Skeletal muscle tissue (tissue), 4 donors: ENCODE data around the gene RPS17. TPM values are rescaled to one million over a fixed set of nuclear protein-coding genes. Genes with fewer than 3 reads are reported as not detected.
"Not testable (repeated sequence)": the region's sequence is repeated elsewhere in the genome, so short reads cannot be mapped to it uniquely, and the experiment has no call there.

Experiments used
- H3K27ac ChIP-seq: one replicate; pipeline ENCODE4 v1.7.0; 2013; ENCODE audit warnings: mild to moderate bottlenecking, low read depth, low read length, inconsistent platforms
- H3K27me3 ChIP-seq, 3 donors: one replicate each; pipeline ENCODE4 v1.7.0; 2013; ENCODE audit warnings: low read length in 3 of 3; ENCODE audit not compliant: control insufficient read depth in 3 of 3, insufficient read depth in 3 of 3
- H3K36me3 ChIP-seq, 3 donors: one replicate each; pipeline ENCODE4 v1.7.0; 2013; ENCODE audit warnings: low read length in 3 of 3; ENCODE audit not compliant: control insufficient read depth in 3 of 3, insufficient read depth in 3 of 3
- H3K4me1 ChIP-seq, 3 donors: one replicate each; pipeline ENCODE4 v1.7.0; 2013; ENCODE audit warnings: low read length in 3 of 3, mild to moderate bottlenecking in 3 of 3; ENCODE audit not compliant: control insufficient read depth in 3 of 3, insufficient read depth in 3 of 3
- H3K4me3 ChIP-seq, 3 donors: one replicate each; pipeline ENCODE4 v1.7.0; 2013; ENCODE audit warnings: low read length in 3 of 3
- H3K9ac ChIP-seq, 3 donors: one replicate each; pipeline ENCODE4 v1.7.0; 2013; ENCODE audit warnings: low read length in 3 of 3, mild to moderate bottlenecking in 3 of 3, moderate library complexity in 2 of 3, low read depth in 1 of 3
- H3K9me3 ChIP-seq, 3 donors: one replicate each; pipeline ENCODE4 v1.7.0; 2013; ENCODE audit warnings: low read length in 3 of 3; ENCODE audit not compliant: control insufficient read depth in 3 of 3
- total RNA-seq: library from RNA; depleted of rRNA; stranded (reverse); fragments of >200 nt; gene quantifications from one replicate; pipeline ENCODE4 v1.2.3, GENCODE V29; 2014
- donor health status: Osteomylitis.

RPS17 gene
- total RNA-seq, 1 donor from 2014 or later, result 2,242 TPM

DNA sequence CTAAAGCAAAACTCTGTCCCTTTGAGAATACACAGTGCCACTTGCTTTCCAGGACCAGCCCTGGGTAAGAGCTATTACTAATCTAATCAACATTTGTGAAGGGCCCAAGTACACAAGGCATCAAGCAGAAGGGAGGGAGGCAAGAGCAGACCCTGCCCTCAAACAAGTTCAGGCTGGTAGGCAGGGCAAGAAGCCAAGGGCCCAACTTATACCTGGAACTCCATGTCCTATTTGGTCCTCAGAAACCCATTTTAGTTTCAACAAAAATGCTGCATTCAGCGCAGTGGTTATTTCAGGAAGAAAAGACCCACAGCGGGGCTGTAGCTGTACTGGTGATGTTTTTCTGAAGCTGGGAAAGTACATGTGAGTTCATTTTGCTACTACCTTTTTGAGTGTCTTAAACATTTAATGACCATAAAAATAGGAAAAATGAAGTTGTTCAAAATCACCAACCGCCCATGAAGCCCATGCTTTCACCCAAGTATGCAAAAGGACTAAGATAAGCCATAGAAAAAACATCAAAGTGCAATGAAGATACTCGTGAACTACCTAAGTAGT, 2.8 kb downstream of the RPS17 start:
- Histone ChIP-seq H3K27ac (no peak overlapping the region), H3K4me1 (peaks cover 7 to 28% (median 13%) of the 10 kb centered on the region in 3 donors), H3K9ac (no peak overlapping the region), H3K9me3 (no peaks in the 10 kb centered on the region), H3K27me3 (no peaks in the 10 kb centered on the region), H3K4me3 (no peak overlapping the region), H3K36me3 (peaks cover 33 to 40% (median 39%) of the 10 kb centered on the region in 3 donors)

- no peak overlapping the region for H3K9ac ChIP-seq
- H3K4me3 ChIP-seq, result no peak overlapping the region
- peaks cover 7 to 28% (median 13%) of the 10 kb centered on the region in 3 donors for H3K4me1 ChIP-seq
- no peaks in the 10 kb centered on the region for H3K27me3 ChIP-seq
- H3K36me3 ChIP-seq, result peaks cover 33 to 40% (median 39%) of the 10 kb centered on the region in 3 donors
- H3K27ac ChIP-seq, result no peak overlapping the region
- no peaks in the 10 kb centered on the region for H3K9me3 ChIP-seq
These were observed 3.6 kb downstream of the RPS17 start for GRCh38 chr15:82536409-82537350.

- Histone ChIP-seq H3K27me3 (no peaks in the 10 kb centered on the region), H3K4me1 (peaks cover 4 to 27% (median 10%) of the 10 kb centered on the region in 3 donors), H3K9ac (no peak overlapping the region), H3K4me3 (no peak overlapping the region), H3K9me3 (no peaks in the 10 kb centered on the region), H3K36me3 (peaks cover 33 to 40% (median 39%) of the 10 kb centered on the region in 3 donors), H3K27ac (no peak overlapping the region)
These were observed 4.5 kb downstream of the RPS17 start for GRCh38 chr15:82535566-82536408.

- H3K9ac ChIP-seq, H3K9me3 ChIP-seq, H3K4me3 ChIP-seq, H3K27me3 ChIP-seq, H3K27ac ChIP-seq: not testable (repeated sequence)
- Histone ChIP-seq H3K36me3 (peaks cover 33 to 40% (median 39%) of the 10 kb centered on the region in 3 donors), H3K4me1 (peaks cover 6 to 29% (median 12%) of the 10 kb centered on the region in 3 donors)
These were observed 5.1 kb downstream of the RPS17 start for GRCh38 chr15:82535151-82535550.

DNA sequence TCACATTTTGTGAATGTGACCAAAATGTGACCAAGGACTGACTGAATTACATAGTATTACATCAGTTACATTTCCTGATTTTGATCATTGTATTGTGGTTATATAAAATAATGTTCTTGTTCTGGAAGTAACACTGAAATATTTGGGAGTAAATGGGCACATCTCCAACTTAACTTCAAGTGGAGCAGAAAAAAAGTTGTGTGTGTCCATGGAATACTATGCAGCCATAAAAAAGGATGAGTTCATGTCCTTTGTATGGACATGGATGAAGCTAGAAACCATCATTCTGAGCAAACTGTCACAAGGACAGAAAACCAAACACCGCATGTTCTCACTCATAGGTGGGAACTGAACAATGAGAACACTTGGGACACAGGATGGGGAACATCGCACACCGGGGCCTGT, 5.8 kb downstream of the RPS17 start:
- not testable (repeated sequence) for H3K9ac ChIP-seq, H3K4me3 ChIP-seq, H3K27ac ChIP-seq, H3K9me3 ChIP-seq, H3K27me3 ChIP-seq
- Histone ChIP-seq H3K36me3 (peaks cover 31 to 40% (median 39%) of the 10 kb centered on the region in 3 donors), H3K4me1 (peaks cover 6 to 23% (median 9%) of the 10 kb centered on the region in 3 donors)

GRCh38 chr15:82533801-82534200, 6.5 kb downstream of the RPS17 start:
- H3K9ac ChIP-seq, result no peak overlapping the region
- no peaks in the 10 kb centered on the region for H3K27me3 ChIP-seq
- H3K4me3 ChIP-seq, result no peak overlapping the region
- H3K9me3 ChIP-seq, result no peaks in the 10 kb centered on the region
- H3K27ac ChIP-seq, result no peak overlapping the region
- peaks cover 3 to 17% (median 6%) of the 10 kb centered on the region in 3 donors for H3K4me1 ChIP-seq
- peaks cover 31 to 39% (median 39%) of the 10 kb centered on the region in 3 donors for H3K36me3 ChIP-seq

DNA sequence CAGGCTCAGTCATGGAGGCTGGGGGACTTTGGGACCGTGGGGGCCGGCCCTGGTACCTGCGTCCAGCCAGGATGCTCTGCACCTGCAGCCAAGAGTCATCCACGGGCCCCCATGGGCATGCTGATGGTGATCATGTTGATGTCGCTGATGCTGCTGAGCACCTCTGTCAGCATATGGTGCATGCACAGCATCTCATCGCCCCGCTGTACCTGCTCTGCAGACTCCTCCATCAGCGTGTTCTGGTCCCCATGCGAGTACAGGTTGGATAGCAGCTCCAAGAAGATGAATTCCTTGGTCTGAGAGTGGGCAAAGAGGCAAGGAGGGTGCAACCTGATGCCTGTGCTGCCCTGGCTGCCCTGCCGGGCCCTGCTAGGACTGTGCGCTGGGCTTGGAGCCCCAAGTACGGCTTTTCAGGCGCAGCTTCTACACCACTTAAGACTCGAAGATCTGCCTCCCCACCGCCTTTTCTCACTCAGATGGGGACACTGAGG, 7.2 kb downstream of the RPS17 start:
- no peak overlapping the region for H3K4me3 ChIP-seq
- no peaks in the 10 kb centered on the region for H3K27me3 ChIP-seq
- H3K36me3 ChIP-seq, result peaks cover 26 to 32% (median 32%) of the 10 kb centered on the region in 3 donors
- H3K27ac ChIP-seq, result no peak overlapping the region
- no peak overlapping the region for H3K9ac ChIP-seq
- H3K9me3 ChIP-seq, result no peaks in the 10 kb centered on the region
- peaks cover 3 to 10% (median 6%) of the 10 kb centered on the region in 3 donors for H3K4me1 ChIP-seq

GRCh38 chr15:82532383-82532990, 7.8 kb downstream of the RPS17 start:
- H3K36me3 ChIP-seq, result peaks cover 20 to 27% (median 26%) of the 10 kb centered on the region in 3 donors
- no peaks in the 10 kb centered on the region for H3K9me3 ChIP-seq
- H3K9ac ChIP-seq, result no peak overlapping the region
- H3K27ac ChIP-seq, result no peak overlapping the region
- H3K4me3 ChIP-seq, result no peak overlapping the region
- no peaks in the 10 kb centered on the region for H3K27me3 ChIP-seq
- H3K4me1 ChIP-seq, result peaks cover 3 to 10% (median 6%) of the 10 kb centered on the region in 3 donors
